ENCODE measurements around the gene IPO11. TPM values are rescaled to one million over a fixed set of nuclear protein-coding genes. Genes with fewer than 3 reads are reported as not detected.

IPO11 gene
- total RNA-seq, 4 donors from 2014 or later, result 25.0 to 49.2 (median 35.5) TPM

DNA sequence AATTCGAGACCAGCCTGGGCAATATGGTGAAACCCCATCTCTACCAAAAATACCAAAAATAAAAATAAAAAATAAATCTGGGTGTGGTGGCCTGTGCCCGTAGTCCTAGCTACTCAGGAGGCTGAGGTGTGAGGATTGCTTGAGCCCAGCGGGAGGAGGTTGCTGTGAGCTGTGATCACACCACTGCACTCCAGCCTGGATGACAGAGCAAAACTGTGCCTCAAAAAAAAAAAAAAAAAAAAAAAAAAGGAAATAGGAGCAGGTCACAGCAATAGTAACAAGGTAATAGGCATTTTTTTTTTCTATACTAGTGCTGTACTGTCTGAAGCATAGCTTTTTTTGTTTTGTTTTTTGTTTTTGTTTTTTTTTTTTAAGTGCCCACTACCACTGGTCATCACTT, 171.8 kb downstream of the IPO11 start:
- TF ChIP-seq, protein P1, sequence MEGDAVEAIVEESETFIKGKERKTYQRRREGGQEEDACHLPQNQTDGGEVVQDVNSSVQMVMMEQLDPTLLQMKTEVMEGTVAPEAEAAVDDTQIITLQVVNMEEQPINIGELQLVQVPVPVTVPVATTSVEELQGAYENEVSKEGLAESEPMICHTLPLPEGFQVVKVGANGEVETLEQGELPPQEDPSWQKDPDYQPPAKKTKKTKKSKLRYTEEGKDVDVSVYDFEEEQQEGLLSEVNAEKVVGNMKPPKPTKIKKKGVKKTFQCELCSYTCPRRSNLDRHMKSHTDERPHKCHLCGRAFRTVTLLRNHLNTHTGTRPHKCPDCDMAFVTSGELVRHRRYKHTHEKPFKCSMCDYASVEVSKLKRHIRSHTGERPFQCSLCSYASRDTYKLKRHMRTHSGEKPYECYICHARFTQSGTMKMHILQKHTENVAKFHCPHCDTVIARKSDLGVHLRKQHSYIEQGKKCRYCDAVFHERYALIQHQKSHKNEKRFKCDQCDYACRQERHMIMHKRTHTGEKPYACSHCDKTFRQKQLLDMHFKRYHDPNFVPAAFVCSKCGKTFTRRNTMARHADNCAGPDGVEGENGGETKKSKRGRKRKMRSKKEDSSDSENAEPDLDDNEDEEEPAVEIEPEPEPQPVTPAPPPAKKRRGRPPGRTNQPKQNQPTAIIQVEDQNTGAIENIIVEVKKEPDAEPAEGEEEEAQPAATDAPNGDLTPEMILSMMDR (IDR thresholded peaks at IDR 0.05; ENCODE audit: low read depth), result no peak

DNA sequence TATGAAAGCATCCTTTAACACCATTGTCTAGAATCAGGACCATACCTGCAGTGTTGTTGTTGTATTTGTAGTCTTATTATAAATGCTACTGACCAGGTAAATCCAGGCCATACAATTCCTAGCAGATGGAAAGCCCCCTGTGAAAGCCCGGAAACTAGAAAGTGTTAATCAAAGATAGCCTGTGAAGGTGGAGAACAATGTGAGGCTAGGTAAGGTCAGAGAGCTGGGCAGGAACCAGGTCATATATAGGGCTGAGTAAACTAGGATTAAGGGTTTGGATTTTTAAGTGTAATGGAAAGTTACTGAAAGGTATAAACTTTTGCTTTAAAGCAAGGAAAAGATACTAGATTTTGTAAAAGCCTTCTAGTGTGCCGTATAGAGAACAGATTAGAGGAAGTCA, 172.7 kb downstream of the IPO11 start:
- TF ChIP-seq, protein P1 (IDR thresholded peaks at IDR 0.05; ENCODE audit: low read depth), result no peak

DNA sequence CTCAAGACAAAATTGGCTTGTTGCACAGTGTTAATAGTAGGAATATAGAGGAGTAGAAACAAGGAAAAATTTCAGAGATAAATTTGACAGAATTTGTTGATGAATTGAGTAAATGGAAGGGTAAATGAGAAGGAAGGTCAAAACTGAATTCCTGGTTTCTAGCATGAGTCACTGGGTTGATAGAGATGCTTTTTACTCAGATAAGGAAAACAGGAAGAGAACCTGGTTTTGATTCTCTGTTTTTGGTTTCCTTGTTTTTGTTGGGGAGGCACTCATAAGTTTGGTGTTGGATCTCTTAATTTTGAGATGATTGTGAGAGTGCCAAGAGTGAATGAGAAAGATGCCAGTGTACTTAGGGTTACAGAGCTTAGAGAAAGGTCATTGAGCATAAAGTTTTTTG, 173.2 kb downstream of the IPO11 start:
- TF ChIP-seq, protein P1 (IDR thresholded peaks at IDR 0.05; ENCODE audit: low read depth), result no peak

DNA sequence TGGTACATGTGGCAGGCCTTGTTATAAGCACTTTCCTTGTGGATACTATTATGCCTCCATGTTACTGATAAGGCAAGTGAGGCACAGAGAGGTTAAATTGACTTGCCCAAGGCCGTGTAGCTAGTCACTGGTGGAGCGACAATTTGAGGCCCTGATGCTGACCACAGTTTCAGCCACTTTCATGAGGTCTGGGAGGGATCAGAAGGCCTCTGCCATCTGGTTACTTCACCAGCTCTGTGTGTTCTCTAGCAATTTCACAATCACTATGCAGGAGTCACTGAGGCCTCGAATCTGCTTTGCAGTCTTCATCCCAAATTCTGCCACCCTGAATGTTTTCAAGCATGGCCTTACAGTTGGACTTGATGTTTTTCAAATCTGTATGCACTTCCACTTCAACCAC, 175.2 kb downstream of the IPO11 start:
- TF ChIP-seq, protein P1 (IDR thresholded peaks at IDR 0.05; ENCODE audit: low read depth), result no peak

DNA sequence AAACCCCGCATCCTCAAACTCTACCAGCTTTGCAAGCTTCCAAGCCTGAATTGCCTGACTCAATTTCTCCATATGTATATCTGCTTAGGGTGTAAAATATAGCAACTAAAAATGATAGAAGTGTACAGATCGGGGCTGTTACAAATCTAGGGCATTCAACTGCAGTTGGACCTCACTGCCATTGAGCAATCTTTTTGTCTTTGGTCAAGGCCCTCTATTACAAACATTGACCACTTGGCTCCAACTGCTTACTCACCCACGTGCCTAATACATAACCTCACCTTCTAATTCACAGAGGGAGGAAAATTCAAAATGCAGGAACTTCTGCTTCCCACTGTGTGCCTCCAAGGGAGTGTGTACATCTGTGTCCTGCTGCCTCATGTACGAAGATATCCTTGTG, 176.1 kb downstream of the IPO11 start:
- TF ChIP-seq, protein P1 (IDR thresholded peaks at IDR 0.05; ENCODE audit: low read depth), result no peak

DNA sequence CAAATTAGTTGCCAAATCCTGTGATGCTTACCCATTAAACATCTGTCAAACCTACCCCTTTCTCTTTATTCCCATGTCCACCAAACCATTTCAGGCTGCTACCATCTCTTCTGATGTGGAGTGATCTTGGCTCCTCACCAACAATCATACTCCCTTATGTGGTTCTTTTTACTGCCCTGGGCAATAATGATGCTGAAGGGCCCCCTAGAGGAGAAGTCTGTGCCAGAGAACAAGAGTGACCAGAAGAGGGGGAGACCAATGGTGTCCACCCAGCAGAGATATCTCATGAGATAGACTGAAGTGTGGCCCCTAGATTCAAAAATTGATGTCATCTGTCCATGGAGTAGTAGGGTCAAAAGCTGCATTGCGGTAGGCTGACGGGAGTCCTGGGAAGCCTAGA, 176.9 kb downstream of the IPO11 start:
- TF ChIP-seq, protein P1 (IDR thresholded peaks at IDR 0.05; ENCODE audit: low read depth), result no peak

DNA sequence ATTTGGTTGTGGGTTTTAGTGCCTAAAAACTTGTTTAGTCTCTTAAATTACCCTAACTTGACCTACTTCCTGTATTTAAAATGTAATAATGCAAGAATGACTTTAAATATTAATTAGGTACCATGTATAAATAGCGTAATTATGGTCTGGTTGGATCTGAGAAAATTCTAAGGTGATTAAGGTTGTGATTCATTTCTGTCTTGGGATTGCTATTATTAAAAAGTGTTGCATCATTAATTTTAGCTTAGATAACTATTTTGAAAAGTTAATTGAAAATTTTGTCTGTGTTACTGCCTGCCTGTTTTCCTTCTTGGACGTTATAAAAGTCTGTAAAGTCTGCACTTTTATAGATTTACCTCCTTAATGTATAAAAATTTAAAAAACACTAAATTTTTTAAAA, 177.8 kb downstream of the IPO11 start:
- TF ChIP-seq, protein P1 (IDR thresholded peaks at IDR 0.05; ENCODE audit: low read depth), result no peak

Measured in subcutaneous adipose tissue (tissue), 4 donors.